ENCODE measurements around the gene TBX1. TPM values are rescaled to one million over a fixed set of nuclear protein-coding genes. Genes with fewer than 3 reads are reported as not detected.

The TBX1 gene
- total RNA-seq, 4 donors from 2014 or later = 1.4 to 2.5 (median 1.8) TPM

GRCh38 chr22:19810381-19811201 is 50.0 kb downstream of the TBX1 start:
- H3K27ac ChIP-seq (replicated peaks in 1 of 4) = no peak overlapping the region
- TF ChIP-seq POLR2A (IDR thresholded peaks at IDR 0.05; ENCODE audit: low read depth) = no peak
- TF ChIP-seq POLR2AphosphoS5 (IDR thresholded peaks at IDR 0.05) = no peak
- no peak for TF ChIP-seq EP300 (IDR thresholded peaks at IDR 0.05)
- TF ChIP-seq, protein P1, sequence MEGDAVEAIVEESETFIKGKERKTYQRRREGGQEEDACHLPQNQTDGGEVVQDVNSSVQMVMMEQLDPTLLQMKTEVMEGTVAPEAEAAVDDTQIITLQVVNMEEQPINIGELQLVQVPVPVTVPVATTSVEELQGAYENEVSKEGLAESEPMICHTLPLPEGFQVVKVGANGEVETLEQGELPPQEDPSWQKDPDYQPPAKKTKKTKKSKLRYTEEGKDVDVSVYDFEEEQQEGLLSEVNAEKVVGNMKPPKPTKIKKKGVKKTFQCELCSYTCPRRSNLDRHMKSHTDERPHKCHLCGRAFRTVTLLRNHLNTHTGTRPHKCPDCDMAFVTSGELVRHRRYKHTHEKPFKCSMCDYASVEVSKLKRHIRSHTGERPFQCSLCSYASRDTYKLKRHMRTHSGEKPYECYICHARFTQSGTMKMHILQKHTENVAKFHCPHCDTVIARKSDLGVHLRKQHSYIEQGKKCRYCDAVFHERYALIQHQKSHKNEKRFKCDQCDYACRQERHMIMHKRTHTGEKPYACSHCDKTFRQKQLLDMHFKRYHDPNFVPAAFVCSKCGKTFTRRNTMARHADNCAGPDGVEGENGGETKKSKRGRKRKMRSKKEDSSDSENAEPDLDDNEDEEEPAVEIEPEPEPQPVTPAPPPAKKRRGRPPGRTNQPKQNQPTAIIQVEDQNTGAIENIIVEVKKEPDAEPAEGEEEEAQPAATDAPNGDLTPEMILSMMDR (IDR thresholded peaks at IDR 0.05) = no peak
- 86% methylated on average over 23 of the region's 23 CpGs for WGBS
- no peaks in the 10 kb centered on the region for H3K27me3 ChIP-seq
- peaks cover 4 to 23% (median 11%) of the 10 kb centered on the region in 4 donors for H3K36me3 ChIP-seq
- intact Hi-C loops (cut with DNase I) = no loop called here
- DNase-seq (ENCODE audit: extremely low spot score) = no peak
- H3K4me3 ChIP-seq = no peak overlapping the region
- H3K4me1 ChIP-seq = peaks cover 0 to 6% (median 3%) of the 10 kb centered on the region in 4 donors
- H3K9me3 ChIP-seq = no peaks in the 10 kb centered on the region

DNA sequence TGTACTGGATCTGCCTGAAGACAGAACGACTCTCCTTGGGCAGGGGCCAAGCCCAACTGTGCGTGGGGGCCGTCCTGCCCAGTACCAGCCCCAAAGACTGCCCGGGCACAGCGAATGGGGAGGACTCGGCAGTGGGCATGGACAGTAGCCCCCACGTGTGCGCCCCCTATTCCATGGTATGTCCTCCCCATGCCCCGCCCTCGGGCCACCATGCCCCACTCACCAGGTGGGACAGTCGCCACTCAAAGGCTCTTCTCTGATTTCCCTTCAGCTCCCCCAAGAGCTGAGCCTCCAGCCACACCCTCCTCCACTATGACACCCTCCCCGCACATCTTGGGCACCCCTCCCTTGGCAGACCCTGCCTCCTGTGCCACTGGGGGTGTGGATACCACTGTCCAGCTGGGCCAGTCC is 50.6 kb downstream of the TBX1 start:
- peaks cover 0 to 5% (median 2%) of the 10 kb centered on the region in 4 donors for H3K4me1 ChIP-seq
- DNase-seq (ENCODE audit: extremely low spot score) = no peak

DNA sequence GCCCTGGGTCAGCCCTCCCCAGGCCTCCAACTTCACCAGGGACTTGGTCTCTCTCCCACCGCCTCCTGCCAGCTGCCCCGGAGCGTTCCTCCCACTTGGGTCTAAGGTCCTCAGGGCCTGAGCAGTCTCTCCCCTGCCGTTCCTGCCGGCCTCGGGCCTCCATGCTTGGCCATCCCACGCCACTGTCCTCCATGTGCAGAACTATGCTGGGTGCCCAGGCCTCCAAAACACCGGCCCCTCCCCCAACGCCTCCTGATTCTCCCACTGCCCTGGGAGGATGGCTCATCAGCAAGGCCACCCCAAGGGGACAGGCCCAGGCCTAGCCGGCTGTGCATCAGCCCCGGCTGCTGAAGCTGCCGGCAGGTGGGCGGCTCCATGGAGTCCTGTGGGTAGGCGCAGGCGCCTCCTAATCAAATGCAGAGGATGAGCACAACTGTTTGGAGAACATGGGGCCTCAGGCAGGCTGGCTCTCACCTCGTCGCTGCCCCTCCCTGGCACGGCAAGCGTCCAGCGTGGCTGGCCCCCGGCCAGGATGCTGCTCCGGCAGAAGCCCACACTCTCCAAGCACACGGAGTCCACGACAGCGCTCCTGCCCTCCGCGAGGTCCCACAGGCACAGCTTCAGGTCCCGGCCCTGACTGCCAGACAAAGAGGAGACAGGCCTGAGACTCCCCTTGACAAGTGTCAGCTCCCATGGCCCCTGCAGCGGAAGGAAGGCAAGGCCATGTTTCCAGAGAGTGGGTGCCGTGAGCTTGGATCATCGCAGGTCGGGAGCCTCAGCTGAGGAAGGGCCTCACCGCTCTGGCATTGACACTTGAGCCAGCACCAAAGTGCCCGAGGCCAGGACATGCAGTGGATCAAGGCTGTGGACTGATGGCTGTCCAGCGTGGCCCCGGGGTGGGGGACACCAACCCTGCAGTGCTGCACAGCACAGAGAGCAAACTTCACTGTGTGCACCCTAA is 51.5 kb downstream of the TBX1 start:
- H3K36me3 ChIP-seq = peaks cover 0 to 10% (median 2%) of the 10 kb centered on the region in 4 donors
- no peaks in the 10 kb centered on the region for H3K27me3 ChIP-seq
- no peak overlapping the region for H3K4me3 ChIP-seq
- TF ChIP-seq EP300 (IDR thresholded peaks at IDR 0.05) = no peak
- no peak for TF ChIP-seq POLR2A (IDR thresholded peaks at IDR 0.05; ENCODE audit: low read depth)
- no peak for TF ChIP-seq POLR2AphosphoS5 (IDR thresholded peaks at IDR 0.05)
- TF ChIP-seq, protein P1 (IDR thresholded peaks at IDR 0.05) = no peak
- peaks cover 0 to 5% (median 0%) of the 10 kb centered on the region in 4 donors for H3K4me1 ChIP-seq
- no peak overlapping the region for H3K27ac ChIP-seq (replicated peaks in 1 of 4)
- WGBS = 78% methylated on average over 22 of the region's 36 CpGs
- DNase-seq (ENCODE audit: extremely low spot score) = no peak
- intact Hi-C loops (cut with DNase I) = no loop called here
- no peaks in the 10 kb centered on the region for H3K9me3 ChIP-seq

More for the DNA sequence above, 50.6 kb downstream of the TBX1 start:
- H3K27me3 ChIP-seq = no peaks in the 10 kb centered on the region
- peaks cover 2 to 18% (median 6%) of the 10 kb centered on the region in 4 donors for H3K36me3 ChIP-seq
- no peak overlapping the region for H3K4me3 ChIP-seq
- no peak overlapping the region for H3K27ac ChIP-seq (replicated peaks in 1 of 4)
- WGBS = 87% methylated on average over 11 of the region's 12 CpGs
- no peaks in the 10 kb centered on the region for H3K9me3 ChIP-seq
- TF ChIP-seq EP300 (IDR thresholded peaks at IDR 0.05) (no peak), POLR2AphosphoS5 (IDR thresholded peaks at IDR 0.05) (no peak), POLR2A (IDR thresholded peaks at IDR 0.05; ENCODE audit: low read depth) (no peak)
- TF ChIP-seq, protein P1 (IDR thresholded peaks at IDR 0.05) = no peak
- intact Hi-C loops (cut with DNase I) = no loop called here

DNA sequence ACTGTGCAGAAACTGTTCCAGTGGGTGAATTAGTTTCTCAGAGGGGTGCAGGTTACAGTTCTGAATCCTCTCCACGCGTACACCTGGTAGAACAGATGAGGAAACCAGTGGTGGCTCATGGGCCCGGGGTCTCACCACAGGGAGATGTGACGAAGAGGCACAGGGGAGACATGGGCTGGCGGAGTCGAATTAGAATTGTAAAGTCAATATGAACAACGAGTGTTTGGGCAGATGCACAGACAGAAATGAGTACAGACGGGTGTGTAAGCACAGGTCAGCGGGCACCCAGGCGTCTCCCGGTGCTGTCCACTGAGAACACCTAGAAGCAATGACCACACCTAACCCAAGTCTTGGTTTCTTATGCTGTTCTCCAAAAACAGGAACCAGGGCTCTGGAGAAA is 52.3 kb downstream of the TBX1 start:
- H3K9me3 ChIP-seq = no peaks in the 10 kb centered on the region
- H3K36me3 ChIP-seq = peaks cover 0 to 10% (median 2%) of the 10 kb centered on the region in 4 donors
- WGBS = 92% methylated on average over 11 of the region's 11 CpGs
- H3K4me3 ChIP-seq = no peak overlapping the region
- no peaks in the 10 kb centered on the region for H3K27me3 ChIP-seq
- H3K27ac ChIP-seq (replicated peaks in 1 of 4) = no peak overlapping the region
- intact Hi-C loops (cut with DNase I) = no loop called here
- H3K4me1 ChIP-seq = peaks cover 0 to 5% (median 0%) of the 10 kb centered on the region in 4 donors
- TF ChIP-seq, protein P1 (IDR thresholded peaks at IDR 0.05) = no peak
- TF ChIP-seq POLR2A (IDR thresholded peaks at IDR 0.05; ENCODE audit: low read depth) (no peak), POLR2AphosphoS5 (IDR thresholded peaks at IDR 0.05) (no peak), EP300 (IDR thresholded peaks at IDR 0.05) (no peak)
- DNase-seq (ENCODE audit: extremely low spot score) = no peak
